Keratinocyte (primary cell): Measurements from ENCODE around the gene RPN1. TPM values are rescaled to one million over a fixed set of nuclear protein-coding genes. Genes with fewer than 3 reads are reported as not detected.

Experiments used
- DNase-seq: peaks from one replicate; pipeline ENCODE4 v3.0.0-alpha.2; 2011; ENCODE audit warnings: low read depth, missing footprints, low spot score
- FAIRE-seq: peaks from 2 replicates; lab custom pipeline; 2011; peaks lifted over from hg19 to GRCh38; lab: Jason Lieb, UNC
- H2AFZ ChIP-seq: 2 replicates; pipeline ENCODE4 v1.6.0; 2012; ENCODE audit warnings: low read length, control low read depth, inconsistent platforms; ENCODE audit not compliant: control insufficient read depth
- H3K27ac ChIP-seq: 2 replicates; pipeline ENCODE4 v1.5.1; 2011; ENCODE audit warnings: low read length; ENCODE audit not compliant: control insufficient read depth, insufficient read depth
- H3K27me3 ChIP-seq: 3 replicates; pipeline ENCODE4 v1.6.0; 2011; ENCODE audit warnings: low read length; ENCODE audit not compliant: control insufficient read depth, insufficient read depth; ENCODE audit errors: extremely low read depth
- H3K36me3 ChIP-seq, 2 experiments: 2 replicates in 1 of 2; 3 replicates in 1 of 2; pipeline ENCODE4 v1.5.1; 2011; ENCODE audit warnings: low read length in 2 of 2, mild to moderate bottlenecking in 1 of 2; ENCODE audit not compliant: control insufficient read depth in 2 of 2, insufficient read depth in 2 of 2; ENCODE audit errors: extremely low read depth in 1 of 2
- H3K4me1 ChIP-seq: 3 replicates; pipeline ENCODE4 v1.5.1; 2011; ENCODE audit warnings: low read length; ENCODE audit not compliant: control insufficient read depth, insufficient read depth; ENCODE audit errors: extremely low read depth
- H3K4me2 ChIP-seq: 3 replicates; pipeline ENCODE4 v1.6.0; 2011; ENCODE audit warnings: low read depth, low read length; ENCODE audit not compliant: control insufficient read depth, insufficient read depth; ENCODE audit errors: extremely low read depth
- H3K4me3 ChIP-seq, 3 experiments: fragments of 200-600 bp in 1 of 3; sonication (generic) in 1 of 3; 2 replicates in 2 of 3; 3 replicates in 1 of 3; pipeline ENCODE4 v1.5.1; 2011 to 2016; ENCODE audit warnings: low read length in 3 of 3, mild to moderate bottlenecking in 3 of 3, control low read depth in 2 of 3, inconsistent platforms in 1 of 3, low read depth in 1 of 3, mixed read lengths in 1 of 3, mixed run types in 1 of 3, moderate library complexity in 1 of 3; ENCODE audit not compliant: control insufficient read depth in 2 of 3, insufficient read depth in 2 of 3; ENCODE audit errors: extremely low read depth in 1 of 3
- H3K79me2 ChIP-seq: 2 replicates; pipeline ENCODE4 v1.6.0; 2012; ENCODE audit warnings: low read length; ENCODE audit not compliant: control insufficient read depth, insufficient read depth
- H3K9ac ChIP-seq: 3 replicates; pipeline ENCODE4 v1.6.0; 2011; ENCODE audit warnings: low read length; ENCODE audit not compliant: control insufficient read depth, insufficient read depth; ENCODE audit errors: extremely low read depth
- H3K9me1 ChIP-seq: 3 replicates; pipeline ENCODE4 v1.6.0; 2011; ENCODE audit warnings: low read length; ENCODE audit not compliant: control insufficient read depth, insufficient read depth; ENCODE audit errors: extremely low read depth
- H3K9me3 ChIP-seq: 2 replicates; pipeline ENCODE4 v1.5.1; 2012; ENCODE audit warnings: low read depth, low read length; ENCODE audit not compliant: control insufficient read depth
- H4K20me1 ChIP-seq: 3 replicates; pipeline ENCODE4 v1.6.0; 2011; ENCODE audit warnings: low read length; ENCODE audit not compliant: control insufficient read depth, insufficient read depth; ENCODE audit errors: extremely low read depth
- CTCF ChIP-seq, 3 experiments: IDR thresholded peaks in 1 of 3; conservative IDR thresholded peaks in 1 of 3; optimal IDR thresholded peaks in 1 of 3; 2 replicates in 2 of 3; 3 replicates in 1 of 3; pipeline versions ENCODE3 to v1.5.1; 2011; ENCODE audit warnings: low read length in 3 of 3, mild to moderate bottlenecking in 3 of 3, moderate library complexity in 2 of 3, control low read depth in 1 of 3, inconsistent platforms in 1 of 3; ENCODE audit not compliant: insufficient read depth in 2 of 3; ENCODE audit errors: extremely low read depth in 1 of 3
- EZH2 ChIP-seq: IDR thresholded peaks from one replicate; pipeline ENCODE4 v1.6.1; 2012; ENCODE audit warnings: inconsistent platforms, mild to moderate bottlenecking, low read length, moderate library complexity
- dilution Hi-C: fragments of 300-500 bp; cut with MboI; formaldehyde crosslinking; loops from one replicate; pipeline ENCODE4 v1.7.0; 2020; ENCODE audit warnings: low sequenced_read_pairs; ENCODE audit not compliant: extremely low pct_ligation_motif_present
- polyA plus RNA-seq, 5 experiments: library from polyadenylated mRNA; depleted of rRNA in 3 of 5; stranded (reverse) in 3 of 5; stranded (forward) in 1 of 5; unstranded in 1 of 5; fragments of >200 nt; gene quantifications; 1 replicate in 1 of 5; 2 replicates in 3 of 5; 3 replicates in 1 of 5; pipeline versions ENCODE4 v1.2.1 to v1.2.3, GENCODE V29; 2011 to 2012; ENCODE audit warnings: missing spikeins in 2 of 5, low read depth in 1 of 5, low replicate concordance in 1 of 5

The RPN1 gene
- polyA plus RNA-seq, 1 donor (not counting 4 experiments of a cell fraction or from before 2014, with no cell fraction given): 350 TPM

GRCh38 chr3:128629936-128630335, 20.7 kb downstream of the RPN1 start:
- H3K36me3 ChIP-seq: peaks cover 27 to 40% of the 10 kb centered on the region in 2 experiments
- no peak overlapping the region for H3K4me3 ChIP-seq
- no peak for DNase-seq
- TF ChIP-seq EZH2: no peak
- TF ChIP-seq CTCF (optimal IDR thresholded peaks at IDR 0.05 in 1 of 3, IDR thresholded peaks at IDR 0.05 in 1 of 3, conservative IDR thresholded peaks at IDR 0.05 in 1 of 3; ENCODE audit: extremely low read depth in 1 of 3, insufficient read depth in 2 of 3, low read length in 3 of 3): no peak
- H2AFZ ChIP-seq: no peak overlapping the region
- no peak for FAIRE-seq
- H3K9ac ChIP-seq: no peak overlapping the region
- no peaks in the 10 kb centered on the region for H3K4me1 ChIP-seq
- no peak overlapping the region for H3K4me2 ChIP-seq
- peaks cover 6% of the 10 kb centered on the region for H4K20me1 ChIP-seq
- dilution Hi-C loops: no loop called here
- peaks cover 60% of the 10 kb centered on the region for H3K79me2 ChIP-seq
- no peak overlapping the region for H3K27ac ChIP-seq
- no peaks in the 10 kb centered on the region for H3K27me3 ChIP-seq
- no peaks in the 10 kb centered on the region for H3K9me1 ChIP-seq
- H3K9me3 ChIP-seq: no peaks in the 10 kb centered on the region

- Histone ChIP-seq H3K9ac (no peak overlapping the region), H3K4me2 (no peak overlapping the region), H3K4me3 (no peak overlapping the region), H3K4me1 (no peaks in the 10 kb centered on the region), H3K27ac (no peak overlapping the region), H3K27me3 (no peaks in the 10 kb centered on the region), H3K36me3 (peaks cover 41 to 56% of the 10 kb centered on the region in 2 experiments), H3K79me2 (peaks cover 56% of the 10 kb centered on the region), H3K9me3 (no peaks in the 10 kb centered on the region), H2AFZ (no peak overlapping the region), H3K9me1 (no peaks in the 10 kb centered on the region), H4K20me1 (peaks cover 3% of the 10 kb centered on the region)
- no peak for TF ChIP-seq CTCF (optimal IDR thresholded peaks at IDR 0.05 in 1 of 3, IDR thresholded peaks at IDR 0.05 in 1 of 3, conservative IDR thresholded peaks at IDR 0.05 in 1 of 3; ENCODE audit: extremely low read depth in 1 of 3, insufficient read depth in 2 of 3, low read length in 3 of 3)
- TF ChIP-seq EZH2: no peak
- FAIRE-seq (no peak), DNase-seq (no peak)
- dilution Hi-C loops: no loop called here
These were observed 25.1 kb downstream of the RPN1 start for GRCh38 chr3:128625409-128625945.
